ENCODE results near the gene SH3YL1.

DNA sequence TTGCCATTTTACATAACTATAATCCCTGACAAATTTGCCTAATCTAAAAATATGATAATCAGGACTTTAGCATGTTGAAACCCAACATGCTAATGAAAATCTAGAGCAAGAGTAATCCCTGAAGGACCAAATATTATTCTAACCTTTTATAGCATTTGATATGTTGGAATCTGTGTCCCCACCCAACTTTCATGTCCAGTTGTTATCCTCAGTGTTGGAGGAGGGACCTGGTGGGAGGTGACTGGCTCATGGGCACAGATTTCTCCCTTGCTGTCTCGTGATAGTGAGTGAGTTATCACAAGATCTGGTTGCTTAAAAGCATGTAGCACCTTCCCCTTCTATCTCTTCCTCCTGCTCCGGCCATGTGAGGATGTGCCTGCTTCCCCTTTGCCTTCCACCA, 59.8 kb downstream of the SH3YL1 start:
- TF ChIP-seq CTCF (IDR thresholded peaks at IDR 0.05; ENCODE audit: insufficient read depth, low read depth, low read length) (no peak), EZH2 (IDR thresholded peaks at IDR 0.05; ENCODE audit: insufficient read depth, low read length) (no peak)
